ENCODE data around the gene TACC3. TPM values are rescaled to one million over a fixed set of nuclear protein-coding genes. Genes with fewer than 3 reads are reported as not detected.

The TACC3 gene
- polyA plus RNA-seq, 1 of the 3 experiments (the other 2 are of a cell fraction) = 49.5 TPM

- no peaks in the 10 kb centered on the region for H3F3A ChIP-seq (replicated peaks; ENCODE audit: insufficient read depth)
- H3K9ac ChIP-seq = no peak overlapping the region
- H3K36me3 ChIP-seq (replicated peaks in 1 of 2; ENCODE audit: control insufficient read depth in 1 of 2, insufficient read depth in 2 of 2, low read length in 1 of 2) = no peaks in the 10 kb centered on the region
- H4K20me1 ChIP-seq (ENCODE audit: insufficient read depth) = no peaks in the 10 kb centered on the region
- ChIA-PET POLR2A (no interaction called here), CTCF (interaction anchor here (0.9 to 2.8 kb wide), 5 partner anchors 8 to 33 kb away, joined by 3 to 15 read pairs (median 4); no protein-coding TSS in a partner anchor)
- no peak overlapping the region for H2AFZ ChIP-seq (ENCODE audit: low read depth)
- WGBS (ENCODE audit: low lambda C conversion rate) = 54% methylated on average over 8 of the region's 23 CpGs
- H3K4me3 ChIP-seq (ENCODE audit: low read depth in 2 of 2, low read length in 1 of 2) = no peak overlapping the region
- no peaks in the 10 kb centered on the region for H3K9me2 ChIP-seq
- DNase-seq = peak; percentile 75
- peak overlapping the region in 1 of 2 experiments; percentile 56; a peak in 1 of 4 replicates for H3K27ac ChIP-seq (ENCODE audit: low read depth in 2 of 2, low read length in 1 of 2)
- H3K4me2 ChIP-seq = no peak overlapping the region
- no peaks in the 10 kb centered on the region for H3K9me3 ChIP-seq
- TF ChIP-seq FOXJ3 (CRISPR knock-in tag; IDR thresholded peaks at IDR 0.05) = no peak
- no peak for TF ChIP-seq RAD21 (IDR thresholded peaks at IDR 0.05; ENCODE audit: low read length)
- no peak for TF ChIP-seq USF2 (IDR thresholded peaks at IDR 0.05; ENCODE audit: borderline replicate concordance, low read depth, low read length)
- TF ChIP-seq NFIC (IDR thresholded peaks at IDR 0.05; ENCODE audit: borderline replicate concordance) = no peak
- no peak for TF ChIP-seq ZBTB33 (IDR thresholded peaks at IDR 0.05; ENCODE audit: borderline replicate concordance, low read depth)
- no peak for TF ChIP-seq EZH2phosphoT487 (IDR thresholded peaks at IDR 0.05; ENCODE audit: borderline replicate concordance, low read depth)
- no peak for TF ChIP-seq USF1 (IDR thresholded peaks at IDR 0.05; ENCODE audit: borderline replicate concordance, low read depth)
- TF ChIP-seq TCF12 (IDR thresholded peaks at IDR 0.05) = no peak
- H3K4me1 ChIP-seq (ENCODE audit: control insufficient read depth in 1 of 2, insufficient read depth in 2 of 2, low read depth in 1 of 2, low read length in 1 of 2) = peaks cover 0 to 36% of the 10 kb centered on the region in 2 experiments; a peak in 1 of 4 replicates
- no peaks in the 10 kb centered on the region for H3K79me2 ChIP-seq (ENCODE audit: insufficient read depth)
- no peaks in the 10 kb centered on the region for H3K27me3 ChIP-seq (ENCODE audit: insufficient read depth)
These were observed 54.6 kb downstream of the TACC3 start for GRCh38 chr4:1775731-1776500.

GRCh38 chr4:1776521-1777161 lies 55.3 kb downstream of the TACC3 start:
- H3K27ac ChIP-seq (ENCODE audit: low read depth in 2 of 2, low read length in 1 of 2) = no peak overlapping the region
- no peaks in the 10 kb centered on the region for H3K9me2 ChIP-seq
- H3K4me3 ChIP-seq (ENCODE audit: low read depth in 2 of 2, low read length in 1 of 2) = no peak overlapping the region
- DNase-seq = no peak
- H4K20me1 ChIP-seq (ENCODE audit: insufficient read depth) = no peaks in the 10 kb centered on the region
- H3F3A ChIP-seq (replicated peaks; ENCODE audit: insufficient read depth) = no peaks in the 10 kb centered on the region
- H3K9ac ChIP-seq = no peak overlapping the region
- TF ChIP-seq EP300 (IDR thresholded peaks at IDR 0.05; ENCODE audit: borderline replicate concordance in 1 of 2, low read depth in 1 of 2, low read length in 1 of 2) (no peak), ELF1 (IDR thresholded peaks at IDR 0.05) (no peak), EZH2phosphoT487 (IDR thresholded peaks at IDR 0.05; ENCODE audit: borderline replicate concordance, low read depth) (no peak), REST (IDR thresholded peaks at IDR 0.05; ENCODE audit: low read depth, low read length) (no peak)
- WGBS (ENCODE audit: low lambda C conversion rate) = 81% methylated on average over 21 of the region's 24 CpGs
- H3K4me2 ChIP-seq = no peak overlapping the region
- CTCF ChIA-PET = interaction anchor here (0.9 to 2.8 kb wide), 6 partner anchors 9 to 33 kb away, joined by 3 to 15 read pairs (median 8); no protein-coding TSS in a partner anchor
- H3K79me2 ChIP-seq (ENCODE audit: insufficient read depth) = no peaks in the 10 kb centered on the region
- H3K36me3 ChIP-seq (replicated peaks in 1 of 2; ENCODE audit: control insufficient read depth in 1 of 2, insufficient read depth in 2 of 2, low read length in 1 of 2) = no peaks in the 10 kb centered on the region
- peaks cover 0 to 36% of the 10 kb centered on the region in 2 experiments; a peak in 1 of 4 replicates for H3K4me1 ChIP-seq (ENCODE audit: control insufficient read depth in 1 of 2, insufficient read depth in 2 of 2, low read depth in 1 of 2, low read length in 1 of 2)
- POLR2A ChIA-PET = interaction anchor here (1.4 kb wide), 1 partner anchor 16 kb away, joined by 6 read pairs; the partner anchor contains the start of gene FGFR3
- no peak overlapping the region for H2AFZ ChIP-seq (ENCODE audit: low read depth)
- no peaks in the 10 kb centered on the region for H3K27me3 ChIP-seq (ENCODE audit: insufficient read depth)
- H3K9me3 ChIP-seq = no peaks in the 10 kb centered on the region

All from SK-N-SH (cell line).